Measurements from ENCODE around the gene RBM33. TPM values are rescaled to one million over a fixed set of nuclear protein-coding genes. Genes with fewer than 3 reads are reported as not detected.

RBM33 gene
- total and polyA plus RNA-seq, 2 of the 4 experiments (the other 2 are of a cell fraction) = 7.3 to 10.8 TPM

DNA sequence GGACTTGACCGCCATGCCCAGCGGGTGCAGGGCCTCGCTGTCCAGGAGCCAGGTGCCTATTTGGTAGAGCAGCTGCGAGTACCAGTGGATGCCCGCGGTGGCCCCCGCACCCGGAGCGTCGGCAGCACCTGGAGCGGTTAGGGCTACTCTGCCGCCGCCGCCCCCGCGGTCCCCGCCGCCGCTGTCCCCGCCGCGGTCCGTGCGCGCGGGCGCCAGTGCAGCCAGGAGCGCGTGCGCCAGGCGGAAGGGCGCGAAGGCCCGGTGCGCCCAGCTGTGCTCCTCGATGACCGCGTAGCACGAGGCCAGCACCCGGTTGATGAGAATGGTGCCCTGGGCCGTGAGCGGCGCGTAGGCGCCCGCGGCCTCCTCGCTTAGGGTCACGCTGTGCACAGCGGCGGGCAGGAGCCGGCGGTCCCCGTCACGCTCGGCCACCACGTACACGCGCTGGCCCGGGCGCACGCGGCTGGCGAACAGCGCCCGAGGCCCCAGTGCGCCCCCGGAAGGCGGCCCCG lies 158.5 kb downstream of the RBM33 start:
- H3K36me3 ChIP-seq (ENCODE audit: control insufficient read depth, insufficient read depth, low read length) = no peaks in the 10 kb centered on the region
- no peak overlapping the region for H4K91ac ChIP-seq (ENCODE audit: insufficient read depth, low read depth, low read length)
- H2BK20ac ChIP-seq (ENCODE audit: low read depth, low read length) = no peak overlapping the region
- H3K4ac ChIP-seq (ENCODE audit: low read depth, low read length) = no peak overlapping the region
- intact Hi-C loops (cut with micrococcal nuclease) = no loop called here
- H3K4me3 ChIP-seq (ENCODE audit: insufficient read depth, low read depth, low read length) = no peak overlapping the region
- dilution Hi-C loops (cut with HindIII; ENCODE audit: low sequenced_read_pairs, unreplicated experiment) = no loop called here
- H2BK120ac ChIP-seq (ENCODE audit: low read depth, low read length) = no peak overlapping the region
- TF ChIP-seq FOS (IDR thresholded peaks at IDR 0.05; ENCODE audit: low read depth, low read length) (no peak), CEBPB (IDR thresholded peaks at IDR 0.05; ENCODE audit: low read depth, low read length) (no peak), SMC3 (IDR thresholded peaks at IDR 0.05; ENCODE audit: low read depth, low read length) (no peak), RFX5 (IDR thresholded peaks at IDR 0.05; ENCODE audit: low read depth, low read length) (no peak), USF2 (IDR thresholded peaks at IDR 0.05; ENCODE audit: low read depth, low read length) (no peak), BHLHE40 (IDR thresholded peaks at IDR 0.05; ENCODE audit: low read depth, low read length) (no peak), MXI1 (IDR thresholded peaks at IDR 0.05; ENCODE audit: borderline replicate concordance, low read depth, low read length) (no peak), NFE2L2 (IDR thresholded peaks at IDR 0.05; ENCODE audit: low read depth, low read length) (no peak), CHD1 (IDR thresholded peaks at IDR 0.05; ENCODE audit: low read depth, low read length) (no peak), MAZ (IDR thresholded peaks at IDR 0.05; ENCODE audit: borderline replicate concordance, low read depth, low read length) (no peak), RCOR1 (IDR thresholded peaks at IDR 0.05; ENCODE audit: insufficient replicate concordance, low read length) (no peak), RAD21 (IDR thresholded peaks at IDR 0.05; ENCODE audit: low read length) (no peak), POLR2A (IDR thresholded peaks at IDR 0.05; ENCODE audit: low read depth, low read length) (no peak), MAFK (IDR thresholded peaks at IDR 0.05; ENCODE audit: low read depth, low read length) (no peak)
- TF ChIP-seq, protein P1, sequence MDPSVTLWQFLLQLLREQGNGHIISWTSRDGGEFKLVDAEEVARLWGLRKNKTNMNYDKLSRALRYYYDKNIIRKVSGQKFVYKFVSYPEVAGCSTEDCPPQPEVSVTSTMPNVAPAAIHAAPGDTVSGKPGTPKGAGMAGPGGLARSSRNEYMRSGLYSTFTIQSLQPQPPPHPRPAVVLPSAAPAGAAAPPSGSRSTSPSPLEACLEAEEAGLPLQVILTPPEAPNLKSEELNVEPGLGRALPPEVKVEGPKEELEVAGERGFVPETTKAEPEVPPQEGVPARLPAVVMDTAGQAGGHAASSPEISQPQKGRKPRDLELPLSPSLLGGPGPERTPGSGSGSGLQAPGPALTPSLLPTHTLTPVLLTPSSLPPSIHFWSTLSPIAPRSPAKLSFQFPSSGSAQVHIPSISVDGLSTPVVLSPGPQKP (IDR thresholded peaks at IDR 0.05; ENCODE audit: borderline replicate concordance, low read depth, low read length) = no peak
- TF ChIP-seq, protein P2, sequence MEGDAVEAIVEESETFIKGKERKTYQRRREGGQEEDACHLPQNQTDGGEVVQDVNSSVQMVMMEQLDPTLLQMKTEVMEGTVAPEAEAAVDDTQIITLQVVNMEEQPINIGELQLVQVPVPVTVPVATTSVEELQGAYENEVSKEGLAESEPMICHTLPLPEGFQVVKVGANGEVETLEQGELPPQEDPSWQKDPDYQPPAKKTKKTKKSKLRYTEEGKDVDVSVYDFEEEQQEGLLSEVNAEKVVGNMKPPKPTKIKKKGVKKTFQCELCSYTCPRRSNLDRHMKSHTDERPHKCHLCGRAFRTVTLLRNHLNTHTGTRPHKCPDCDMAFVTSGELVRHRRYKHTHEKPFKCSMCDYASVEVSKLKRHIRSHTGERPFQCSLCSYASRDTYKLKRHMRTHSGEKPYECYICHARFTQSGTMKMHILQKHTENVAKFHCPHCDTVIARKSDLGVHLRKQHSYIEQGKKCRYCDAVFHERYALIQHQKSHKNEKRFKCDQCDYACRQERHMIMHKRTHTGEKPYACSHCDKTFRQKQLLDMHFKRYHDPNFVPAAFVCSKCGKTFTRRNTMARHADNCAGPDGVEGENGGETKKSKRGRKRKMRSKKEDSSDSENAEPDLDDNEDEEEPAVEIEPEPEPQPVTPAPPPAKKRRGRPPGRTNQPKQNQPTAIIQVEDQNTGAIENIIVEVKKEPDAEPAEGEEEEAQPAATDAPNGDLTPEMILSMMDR (conservative IDR thresholded peaks at IDR 0.05; ENCODE audit: low read depth, low read length) = no peak
- ATAC-seq (ENCODE audit: low read depth) (no peak), DNase-seq (no peak)
- H3K4me2 ChIP-seq (ENCODE audit: low read depth, low read length) = no peak overlapping the region
- H3K4me1 ChIP-seq (ENCODE audit: control insufficient read depth, insufficient read depth, low read length) = peaks cover 5% of the 10 kb centered on the region; the same call in 1 of the 2 replicates
- no peak overlapping the region for H3K18ac ChIP-seq (ENCODE audit: low read depth, low read length)
- H3K27ac ChIP-seq (ENCODE audit: insufficient read depth, low read length) = no peak overlapping the region
- in situ Hi-C loops (cut with MboI; ENCODE audit: low sequenced_read_pairs) = loop anchor here (5.0 to 25.0 kb wide), 2 partner anchors 834 to 1019 kb away; partner anchors contain the start of gene RNF32
- no peak overlapping the region for H2BK15ac ChIP-seq (ENCODE audit: low read depth, low read length)
- CTCF ChIA-PET = no interaction called here
- no peaks in the 10 kb centered on the region for H4K20me1 ChIP-seq (ENCODE audit: insufficient read depth, low read length)
- no peak overlapping the region for H2AK9ac ChIP-seq (replicated peaks; ENCODE audit: low read depth, low read length, poor library complexity)
- H3K14ac ChIP-seq (replicated peaks; ENCODE audit: low read depth, low read length) = no peak overlapping the region
- H2AK5ac ChIP-seq (ENCODE audit: low read depth, low read length) = no peak overlapping the region
- H3K9ac ChIP-seq (ENCODE audit: low read depth, low read length) = no peak overlapping the region
- peak overlapping the region; percentile 63 for H2AFZ ChIP-seq (replicated peaks; ENCODE audit: low read length, poor library complexity)
- H3K27me3 ChIP-seq (ENCODE audit: control insufficient read depth, insufficient read depth, low read length) = peaks cover 62% of the 10 kb centered on the region
- no peaks in the 10 kb centered on the region for H3K9me3 ChIP-seq (ENCODE audit: control insufficient read depth, insufficient read depth, low read length)
- 5% methylated on average over 50 of the region's 70 CpGs; no CpG with 5 or more reads in 1 of the 2 experiments for WGBS, 2 experiments (ENCODE audit: extremely low coverage in 2 of 2, insufficient read length in 1 of 2)
- no peak overlapping the region for H4K5ac ChIP-seq (ENCODE audit: low read depth, low read length)
- no TSS peak for BruUV-seq (replicated peaks)
- H3K56ac ChIP-seq (ENCODE audit: extremely low read depth, insufficient read depth, low read length) = no peak overlapping the region
- no peaks in the 10 kb centered on the region for H3K79me1 ChIP-seq (ENCODE audit: low read depth in 1 of 2, low read length in 2 of 2)
- H2BK5ac ChIP-seq (ENCODE audit: low read depth, low read length, poor library complexity, severe bottlenecking) = no peak overlapping the region
- POLR2A ChIA-PET (ENCODE audit: unreplicated experiment) = no interaction called here
- no peak overlapping the region for H4K8ac ChIP-seq (ENCODE audit: low read depth in 2 of 2, low read length in 2 of 2)
- no peak overlapping the region for H3K23ac ChIP-seq (ENCODE audit: low read depth, low read length)
- no peaks in the 10 kb centered on the region for H3K9me1 ChIP-seq (ENCODE audit: insufficient read depth, low read length)
